Measurements from ENCODE around the gene WDR17.

- no peak for TF ChIP-seq GATA2 (IDR thresholded peaks at IDR 0.05; ENCODE audit: low read depth, low read length)
- TF ChIP-seq GATA3 (IDR thresholded peaks at IDR 0.05; ENCODE audit: low read depth, low read length): no peak
Measured at GRCh38 chr4:176048631-176049030, 17.0 kb upstream of the WDR17 start.
